Right lobe of liver (tissue), 4 donors: ENCODE results near the gene CRIP1.

Experiments used
- CTCF ChIP-seq, 4 donors: fragments of 200-600 bp in 3 of 4; fragments of 450-650 bp in 1 of 4; IDR thresholded peaks; one replicate each; pipeline versions ENCODE4 v1.5.1 to v1.8.0; 2016 to 2022; ENCODE audit warnings: antibody characterized with exemption in 4 of 4, mild to moderate bottlenecking in 2 of 4
- POLR2A ChIP-seq: fragments of 450-650 bp; IDR thresholded peaks from one replicate; pipeline ENCODE4 v1.6.1; 2017; ENCODE audit warnings: antibody characterized with exemption, mild to moderate bottlenecking
- donor health status: DM: no; HTN: no; CAD: no.
- donor health status: DM: no; HTN: no; CAD: no.
- donor health status: DM: no; HTN: yes; CAD: no.

DNA sequence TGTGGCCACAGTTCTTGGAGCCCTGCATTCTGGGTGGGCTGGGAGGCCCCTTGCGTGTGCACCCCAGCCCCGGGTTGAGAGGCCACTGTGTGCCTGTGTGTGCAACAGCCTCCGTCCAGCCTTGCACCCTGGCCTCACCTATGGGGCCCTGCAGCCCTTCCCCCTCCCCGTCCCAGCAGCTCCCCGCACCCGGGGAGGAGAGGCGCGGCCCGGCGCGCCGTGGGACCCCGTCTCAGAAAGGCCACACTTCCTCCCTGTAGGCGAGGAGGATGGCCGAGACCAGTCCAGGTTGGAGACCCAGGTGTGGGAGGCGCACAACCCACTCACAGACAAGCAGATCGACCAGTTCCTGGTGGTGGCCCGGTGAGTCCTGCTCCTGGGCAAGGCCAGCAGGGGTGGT lies 28.7 kb upstream of the CRIP1 start:
- TF ChIP-seq CTCF (IDR thresholded peaks at IDR 0.05) (no peak), POLR2A (no peak)
